ENCODE data around the gene HIF1A.

GRCh38 chr14:61653507-61653906 is 41.8 kb upstream of the HIF1A start:
- no peak for TF ChIP-seq CTCF (IDR thresholded peaks at IDR 0.05)
- TF ChIP-seq ZFX (IDR thresholded peaks at IDR 0.05; ENCODE audit: borderline replicate concordance), result no peak

All from 22Rv1 (cell line).